OCI-LY7 (cell line): ENCODE results near the gene PABPC1L. TPM values are rescaled to one million over a fixed set of nuclear protein-coding genes. Genes with fewer than 3 reads are reported as not detected.

Experiments used
- BruUV-seq: library from RNA; stranded (reverse); fragments of 400-500 nt; replicated peaks from 2 replicates; lab custom pipeline; 2021; lab: Mats Ljungman, UMichigan
- CTCF ChIA-PET: fragments of 300-600 bp; sonication (Branson Sonifier 250); formaldehyde crosslinking; loops from one replicate; lab custom pipeline; 2022; ENCODE audit warnings: antibody characterized with exemption; ENCODE audit not compliant: unreplicated experiment; lab: Charles Lee
- POLR2A ChIA-PET: fragments of 300-600 bp; sonication (Branson Sonifier 250); formaldehyde crosslinking; loops from one replicate; lab custom pipeline; 2022; ENCODE audit warnings: antibody characterized with exemption; lab: Charles Lee
- DNase-seq: peaks from one replicate; pipeline ENCODE4 v3.0.0-alpha.2; 2015; ENCODE audit warnings: low spot score
- H2AFZ ChIP-seq: fragments of 200-600 bp; sonication (generic), shearing (Covaris generic); 2 replicates; pipeline ENCODE4 v1.6.1; 2014; ENCODE audit warnings: mild to moderate bottlenecking, antibody characterized with exemption, low read length, moderate library complexity
- H3K27ac ChIP-seq: fragments of 200-600 bp; sonication (generic); 2 replicates; pipeline ENCODE4 v1.5.1; 2014; ENCODE audit warnings: mixed run types, low read depth, mild to moderate bottlenecking, moderate library complexity, low read length, inconsistent platforms; ENCODE audit not compliant: poor library complexity, severe bottlenecking
- H3K36me3 ChIP-seq: fragments of 200-600 bp; sonication (generic); 2 replicates; pipeline ENCODE4 v1.6.1; 2014; ENCODE audit warnings: mild to moderate bottlenecking, antibody characterized with exemption, low read length, moderate library complexity, mixed read lengths; ENCODE audit not compliant: insufficient read depth
- H3K4me1 ChIP-seq: fragments of 200-600 bp; sonication (generic); 2 replicates; pipeline ENCODE4 v1.5.1; 2014; ENCODE audit warnings: mild to moderate bottlenecking, low read length; ENCODE audit not compliant: insufficient read depth, poor library complexity, severe bottlenecking
- H3K4me2 ChIP-seq: fragments of 200-600 bp; sonication (generic); 2 replicates; pipeline ENCODE4 v1.6.1; 2014; ENCODE audit warnings: mild to moderate bottlenecking, low read length
- H3K4me3 ChIP-seq: fragments of 200-600 bp; sonication (generic); 2 replicates; pipeline ENCODE4 v1.5.1; 2014; ENCODE audit warnings: mild to moderate bottlenecking, low read depth, low read length; ENCODE audit not compliant: poor library complexity, severe bottlenecking
- H3K79me2 ChIP-seq: fragments of 200-600 bp; sonication (generic); 2 replicates; pipeline ENCODE4 v1.6.1; 2016; ENCODE audit warnings: low read depth, mild to moderate bottlenecking, low read length, moderate library complexity, mixed read lengths; ENCODE audit not compliant: insufficient read depth
- H3K9me2 ChIP-seq: fragments of 200-600 bp; sonication (generic); 2 replicates; pipeline ENCODE4 v1.6.1; 2016; ENCODE audit warnings: mild to moderate bottlenecking, low read length, mixed read lengths; ENCODE audit not compliant: insufficient read depth
- H3K9me3 ChIP-seq: fragments of 200-600 bp; sonication (generic); 2 replicates; pipeline ENCODE4 v1.6.1; 2014; ENCODE audit warnings: mild to moderate bottlenecking, mixed run types, low read length, mixed read lengths
- H4K20me1 ChIP-seq: fragments of 200-600 bp; sonication (generic); 2 replicates; pipeline ENCODE4 v1.6.1; 2014; ENCODE audit warnings: mild to moderate bottlenecking, antibody characterized with exemption, low read length, moderate library complexity, mixed read lengths; ENCODE audit not compliant: insufficient read depth
- EZH2phosphoT487 ChIP-seq: fragments of 200-600 bp; sonication (generic); IDR thresholded peaks from 2 replicates; pipeline ENCODE4 v1.6.1; 2018; ENCODE audit warnings: low read depth, borderline replicate concordance, mild to moderate bottlenecking, mixed run types, antibody characterized with exemption, low read length, moderate library complexity, mixed read lengths
- intact Hi-C: fragments of 100-400 bp; cut with micrococcal nuclease; formaldehyde crosslinking; loops from one replicate; pipeline ENCODE4 v1.10.0; 2022; ENCODE audit not compliant: unreplicated experiment
- total RNA-seq, 2 experiments: library from RNA; depleted of rRNA in 1 of 2; stranded (reverse); fragments of >200 nt in 1 of 2; shearing (Covaris generic) in 1 of 2; gene quantifications; 2 replicates each; pipeline ENCODE4 v1.2.3, GENCODE V29; 2014 to 2022
- TF ChIP-seq, protein P1 (sequence below): fragments of 200-600 bp; sonication (generic); conservative IDR thresholded peaks from 2 replicates; pipeline ENCODE4 v1.5.1; 2014; ENCODE audit warnings: mild to moderate bottlenecking, antibody characterized with exemption, low read length, moderate library complexity, mixed read lengths

PABPC1L gene
- total RNA-seq, 2 experiments from 2014 or later, result 58.7 to 171 TPM

DNA sequence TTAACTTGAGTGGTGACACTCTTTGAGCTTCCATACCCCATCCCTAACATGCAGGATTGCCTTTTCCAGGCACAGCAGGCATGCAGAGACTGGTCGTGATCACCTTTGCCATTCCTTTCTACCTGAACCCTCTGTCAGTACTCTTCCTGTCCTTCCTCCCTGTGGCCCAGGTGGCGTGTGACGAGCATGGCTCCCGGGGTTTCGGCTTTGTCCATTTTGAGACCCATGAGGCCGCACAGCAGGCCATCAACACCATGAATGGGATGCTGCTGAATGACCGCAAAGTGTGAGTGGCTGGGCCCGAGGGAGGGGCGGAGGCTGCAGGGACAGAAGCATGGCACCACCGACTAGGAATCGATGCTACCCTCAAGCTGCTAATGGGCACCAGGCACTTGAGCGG, 6.7 kb downstream of the PABPC1L start:
- intact Hi-C loops, result no loop called here
- Histone ChIP-seq H3K79me2 (no peaks in the 10 kb centered on the region), H3K4me2 (no peak overlapping the region), H3K36me3 (peaks cover 65% of the 10 kb centered on the region), H3K4me3 (no peak overlapping the region), H2AFZ (no peak overlapping the region), H4K20me1 (no peaks in the 10 kb centered on the region), H3K9me3 (no peaks in the 10 kb centered on the region), H3K27ac (no peak overlapping the region), H3K9me2 (no peaks in the 10 kb centered on the region), H3K4me1 (peaks cover 3% of the 10 kb centered on the region)
- POLR2A ChIA-PET, result no interaction called here
- no TSS peak for BruUV-seq
- DNase-seq, result no peak
- TF ChIP-seq, protein P1, sequence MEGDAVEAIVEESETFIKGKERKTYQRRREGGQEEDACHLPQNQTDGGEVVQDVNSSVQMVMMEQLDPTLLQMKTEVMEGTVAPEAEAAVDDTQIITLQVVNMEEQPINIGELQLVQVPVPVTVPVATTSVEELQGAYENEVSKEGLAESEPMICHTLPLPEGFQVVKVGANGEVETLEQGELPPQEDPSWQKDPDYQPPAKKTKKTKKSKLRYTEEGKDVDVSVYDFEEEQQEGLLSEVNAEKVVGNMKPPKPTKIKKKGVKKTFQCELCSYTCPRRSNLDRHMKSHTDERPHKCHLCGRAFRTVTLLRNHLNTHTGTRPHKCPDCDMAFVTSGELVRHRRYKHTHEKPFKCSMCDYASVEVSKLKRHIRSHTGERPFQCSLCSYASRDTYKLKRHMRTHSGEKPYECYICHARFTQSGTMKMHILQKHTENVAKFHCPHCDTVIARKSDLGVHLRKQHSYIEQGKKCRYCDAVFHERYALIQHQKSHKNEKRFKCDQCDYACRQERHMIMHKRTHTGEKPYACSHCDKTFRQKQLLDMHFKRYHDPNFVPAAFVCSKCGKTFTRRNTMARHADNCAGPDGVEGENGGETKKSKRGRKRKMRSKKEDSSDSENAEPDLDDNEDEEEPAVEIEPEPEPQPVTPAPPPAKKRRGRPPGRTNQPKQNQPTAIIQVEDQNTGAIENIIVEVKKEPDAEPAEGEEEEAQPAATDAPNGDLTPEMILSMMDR, result no peak
- CTCF ChIA-PET, result no interaction called here

DNA sequence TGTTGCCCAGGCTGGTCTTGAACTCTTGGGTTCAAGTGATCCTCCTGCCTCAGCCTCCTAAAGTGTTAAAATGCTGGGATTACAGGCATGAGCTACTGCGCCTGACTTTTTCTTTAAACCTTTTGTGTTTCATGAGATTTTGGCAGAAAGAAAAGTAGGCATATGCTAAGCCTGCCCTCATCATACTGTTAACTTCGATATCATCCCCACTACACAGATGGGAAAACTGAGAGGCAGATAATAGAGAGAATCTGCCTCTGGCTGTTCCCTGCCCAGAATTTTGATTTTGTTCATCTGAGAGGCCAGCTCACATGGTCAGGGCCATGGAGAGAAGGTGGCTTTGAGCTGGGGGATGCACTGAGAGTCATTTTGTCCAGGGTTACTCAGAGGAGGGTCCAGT, 7.5 kb downstream of the PABPC1L start:
- DNase-seq, result no peak
- Histone ChIP-seq H3K4me3 (no peak overlapping the region), H3K36me3 (peaks cover 66% of the 10 kb centered on the region), H3K4me1 (no peaks in the 10 kb centered on the region), H3K4me2 (no peak overlapping the region), H3K79me2 (no peaks in the 10 kb centered on the region), H4K20me1 (no peaks in the 10 kb centered on the region), H3K9me2 (no peaks in the 10 kb centered on the region), H3K27ac (no peak overlapping the region), H2AFZ (no peak overlapping the region), H3K9me3 (no peaks in the 10 kb centered on the region)
- ChIA-PET POLR2A (interaction anchor here (0.7 to 1.6 kb wide), 3 partner anchors 22 to 80 kb away, joined by 3 to 5 read pairs (median 3); no protein-coding TSS in a partner anchor), CTCF (no interaction called here)
- intact Hi-C loops, result no loop called here
- BruUV-seq, result no TSS peak
- TF ChIP-seq, protein P1, result no peak

DNA sequence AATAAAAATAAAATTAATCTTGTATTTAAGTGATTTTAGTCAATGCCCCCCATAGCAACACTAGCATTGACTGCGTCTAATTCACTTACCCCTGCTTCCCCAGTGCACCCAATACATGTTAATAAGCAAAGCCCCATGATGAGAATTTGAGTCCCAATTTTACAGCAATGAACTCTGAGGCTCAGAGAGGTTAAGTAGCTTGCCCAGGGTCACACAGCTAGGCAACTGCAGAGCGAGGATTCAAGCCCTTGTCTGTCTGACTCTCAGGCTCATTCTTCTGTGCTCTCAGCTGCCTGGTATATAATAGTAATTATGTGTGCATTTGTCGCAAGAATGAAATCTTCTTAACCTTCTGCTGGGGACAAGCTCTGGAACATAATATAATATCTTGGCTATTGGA, 8.5 kb downstream of the PABPC1L start:
- Histone ChIP-seq H3K4me3 (no peak overlapping the region), H2AFZ (no peak overlapping the region), H4K20me1 (no peaks in the 10 kb centered on the region), H3K4me1 (no peaks in the 10 kb centered on the region), H3K9me3 (no peaks in the 10 kb centered on the region), H3K27ac (no peak overlapping the region), H3K79me2 (no peaks in the 10 kb centered on the region), H3K4me2 (no peak overlapping the region), H3K36me3 (peaks cover 64% of the 10 kb centered on the region), H3K9me2 (no peaks in the 10 kb centered on the region)
- no peak for TF ChIP-seq EZH2phosphoT487
- TF ChIP-seq, protein P1, result no peak
- intact Hi-C loops, result no loop called here
- no TSS peak for BruUV-seq
- ChIA-PET CTCF (no interaction called here), POLR2A (interaction anchor here (0.5 to 1.6 kb wide), 2 partner anchors 24 to 40 kb away, joined by 3 read pairs; no protein-coding TSS in a partner anchor)
- DNase-seq, result no peak
